Measurements from ENCODE around the gene CUTC.

CUTC gene

DNA sequence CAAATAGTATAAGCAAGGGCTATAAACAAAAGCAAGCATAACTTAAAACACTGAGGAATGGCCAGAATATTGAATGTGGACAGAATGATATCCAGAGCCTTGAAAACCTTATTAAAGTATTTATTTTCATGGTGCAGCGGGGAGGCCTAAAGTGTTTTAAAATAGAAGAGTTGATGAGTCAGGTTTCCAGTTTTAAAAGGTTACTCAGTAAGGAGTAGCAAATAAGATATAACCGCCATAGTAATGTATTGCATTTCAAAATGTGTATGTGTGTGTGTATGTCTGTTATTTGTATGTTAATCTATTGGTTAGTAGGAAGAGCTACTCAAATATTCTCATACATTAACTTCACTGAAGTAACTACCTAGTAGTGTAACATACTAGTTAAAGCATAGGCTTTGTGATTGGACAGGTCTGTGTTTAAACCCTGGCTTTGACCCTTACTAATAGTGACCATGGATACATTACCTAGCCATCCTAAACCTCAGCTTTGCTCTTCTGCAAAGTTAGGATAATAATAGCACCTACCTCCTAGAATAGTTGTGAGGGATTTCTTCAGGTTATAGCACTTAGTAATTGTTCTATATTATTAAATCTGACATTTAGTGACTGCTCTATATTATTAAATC lies 16.9 kb downstream of the CUTC start:
- Histone ChIP-seq H3K4me1 (ENCODE audit: insufficient read depth, poor library complexity, severe bottlenecking) (no peaks in the 10 kb centered on the region), H3K4me3 (ENCODE audit: severe bottlenecking) (no peak overlapping the region), H3K27me3 (ENCODE audit: insufficient read depth, poor library complexity, severe bottlenecking) (no peaks in the 10 kb centered on the region), H3K9me3 (ENCODE audit: severe bottlenecking) (no peaks in the 10 kb centered on the region), H3K36me3 (ENCODE audit: low read depth) (peaks cover 94% of the 10 kb centered on the region), H3K27ac (ENCODE audit: poor library complexity, severe bottlenecking) (no peak overlapping the region)
- TF ChIP-seq, protein P1, sequence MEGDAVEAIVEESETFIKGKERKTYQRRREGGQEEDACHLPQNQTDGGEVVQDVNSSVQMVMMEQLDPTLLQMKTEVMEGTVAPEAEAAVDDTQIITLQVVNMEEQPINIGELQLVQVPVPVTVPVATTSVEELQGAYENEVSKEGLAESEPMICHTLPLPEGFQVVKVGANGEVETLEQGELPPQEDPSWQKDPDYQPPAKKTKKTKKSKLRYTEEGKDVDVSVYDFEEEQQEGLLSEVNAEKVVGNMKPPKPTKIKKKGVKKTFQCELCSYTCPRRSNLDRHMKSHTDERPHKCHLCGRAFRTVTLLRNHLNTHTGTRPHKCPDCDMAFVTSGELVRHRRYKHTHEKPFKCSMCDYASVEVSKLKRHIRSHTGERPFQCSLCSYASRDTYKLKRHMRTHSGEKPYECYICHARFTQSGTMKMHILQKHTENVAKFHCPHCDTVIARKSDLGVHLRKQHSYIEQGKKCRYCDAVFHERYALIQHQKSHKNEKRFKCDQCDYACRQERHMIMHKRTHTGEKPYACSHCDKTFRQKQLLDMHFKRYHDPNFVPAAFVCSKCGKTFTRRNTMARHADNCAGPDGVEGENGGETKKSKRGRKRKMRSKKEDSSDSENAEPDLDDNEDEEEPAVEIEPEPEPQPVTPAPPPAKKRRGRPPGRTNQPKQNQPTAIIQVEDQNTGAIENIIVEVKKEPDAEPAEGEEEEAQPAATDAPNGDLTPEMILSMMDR (IDR thresholded peaks at IDR 0.05; ENCODE audit: poor library complexity, severe bottlenecking) = no peak
- DNase-seq (ENCODE audit: low spot score) (no peak), ATAC-seq (ENCODE audit: low read depth) (no peak)

DNA sequence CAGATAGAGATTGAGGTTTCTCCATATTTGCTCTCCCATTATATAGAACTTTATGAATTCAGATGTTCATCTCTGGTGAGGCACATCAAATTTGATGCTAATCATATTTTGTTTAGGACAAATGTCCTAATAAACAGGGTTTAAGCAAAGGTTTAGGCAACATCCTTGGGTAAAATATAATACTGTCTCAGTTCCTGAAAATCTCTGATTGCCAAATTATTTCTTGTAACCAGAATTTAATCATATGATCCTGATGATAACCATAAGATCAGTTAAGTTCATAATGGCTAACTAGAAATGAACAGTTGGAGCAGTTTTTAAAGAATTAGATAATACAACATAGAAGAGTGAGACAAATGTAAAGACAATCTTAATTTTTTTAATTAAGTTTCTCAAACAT lies 18.6 kb downstream of the CUTC start:
- Histone ChIP-seq H3K27ac (ENCODE audit: poor library complexity, severe bottlenecking) (no peak overlapping the region), H3K36me3 (ENCODE audit: low read depth) (peaks cover 94% of the 10 kb centered on the region), H3K4me3 (ENCODE audit: severe bottlenecking) (no peak overlapping the region), H3K4me1 (ENCODE audit: insufficient read depth, poor library complexity, severe bottlenecking) (no peaks in the 10 kb centered on the region), H3K27me3 (ENCODE audit: insufficient read depth, poor library complexity, severe bottlenecking) (no peaks in the 10 kb centered on the region), H3K9me3 (ENCODE audit: severe bottlenecking) (no peaks in the 10 kb centered on the region)
- DNase-seq (ENCODE audit: low spot score) = no peak
- TF ChIP-seq, protein P1 (IDR thresholded peaks at IDR 0.05; ENCODE audit: poor library complexity, severe bottlenecking) = no peak
- no peak for ATAC-seq (ENCODE audit: low read depth)

DNA sequence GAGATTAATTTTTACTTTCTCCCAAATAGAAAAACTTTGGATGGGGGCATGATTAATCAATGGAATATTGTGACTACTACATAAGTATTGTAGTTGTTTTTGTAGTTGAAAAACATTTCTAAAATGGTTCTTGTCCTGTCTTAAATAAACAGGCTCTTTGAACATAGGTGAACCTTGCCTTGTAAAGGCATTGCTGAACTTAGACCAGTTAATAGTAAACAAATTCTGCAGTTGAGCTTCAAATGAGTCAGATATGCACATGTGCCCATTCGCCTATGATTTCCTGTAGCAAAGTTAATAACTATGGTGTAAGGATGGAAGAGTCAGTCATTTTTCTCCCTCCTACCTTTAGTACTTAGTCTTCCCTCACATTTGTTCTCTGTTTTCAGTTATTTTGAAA lies 22.6 kb downstream of the CUTC start:
- Histone ChIP-seq H3K4me1 (ENCODE audit: insufficient read depth, poor library complexity, severe bottlenecking) (peaks cover 4% of the 10 kb centered on the region), H3K27me3 (ENCODE audit: insufficient read depth, poor library complexity, severe bottlenecking) (no peaks in the 10 kb centered on the region), H3K4me3 (ENCODE audit: severe bottlenecking) (no peak overlapping the region), H3K36me3 (ENCODE audit: low read depth) (peaks cover 92% of the 10 kb centered on the region), H3K27ac (ENCODE audit: poor library complexity, severe bottlenecking) (no peak overlapping the region), H3K9me3 (ENCODE audit: severe bottlenecking) (no peaks in the 10 kb centered on the region)
- 0 out of 3 replicates have a peak, but pooled peaks have one; percentile 19 for ATAC-seq (ENCODE audit: low read depth)
- TF ChIP-seq, protein P1 (IDR thresholded peaks at IDR 0.05; ENCODE audit: poor library complexity, severe bottlenecking) = no peak
- no peak for DNase-seq (ENCODE audit: low spot score)

DNA sequence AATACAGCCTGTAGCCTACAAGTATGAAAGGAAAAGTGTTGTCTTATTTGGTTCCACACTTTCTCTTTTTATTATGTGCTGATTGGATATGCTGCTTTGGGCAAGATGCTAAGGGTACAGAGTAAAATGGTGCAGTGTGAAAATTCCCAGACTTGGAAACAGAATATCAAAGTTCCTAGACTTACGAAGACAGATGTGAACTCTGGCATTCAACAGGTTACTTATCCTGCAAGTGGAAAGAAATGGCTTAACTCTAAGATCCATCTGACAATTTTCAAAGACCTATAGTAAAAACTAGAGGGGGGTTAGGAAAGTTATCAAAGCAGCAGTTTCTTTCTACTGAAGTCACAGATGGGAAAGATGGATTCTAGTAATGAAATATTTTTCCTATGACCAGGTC lies 24.1 kb downstream of the CUTC start:
- H3K9me3 ChIP-seq (ENCODE audit: severe bottlenecking) = no peaks in the 10 kb centered on the region
- TF ChIP-seq, protein P1 (IDR thresholded peaks at IDR 0.05; ENCODE audit: poor library complexity, severe bottlenecking) = no peak

DNA sequence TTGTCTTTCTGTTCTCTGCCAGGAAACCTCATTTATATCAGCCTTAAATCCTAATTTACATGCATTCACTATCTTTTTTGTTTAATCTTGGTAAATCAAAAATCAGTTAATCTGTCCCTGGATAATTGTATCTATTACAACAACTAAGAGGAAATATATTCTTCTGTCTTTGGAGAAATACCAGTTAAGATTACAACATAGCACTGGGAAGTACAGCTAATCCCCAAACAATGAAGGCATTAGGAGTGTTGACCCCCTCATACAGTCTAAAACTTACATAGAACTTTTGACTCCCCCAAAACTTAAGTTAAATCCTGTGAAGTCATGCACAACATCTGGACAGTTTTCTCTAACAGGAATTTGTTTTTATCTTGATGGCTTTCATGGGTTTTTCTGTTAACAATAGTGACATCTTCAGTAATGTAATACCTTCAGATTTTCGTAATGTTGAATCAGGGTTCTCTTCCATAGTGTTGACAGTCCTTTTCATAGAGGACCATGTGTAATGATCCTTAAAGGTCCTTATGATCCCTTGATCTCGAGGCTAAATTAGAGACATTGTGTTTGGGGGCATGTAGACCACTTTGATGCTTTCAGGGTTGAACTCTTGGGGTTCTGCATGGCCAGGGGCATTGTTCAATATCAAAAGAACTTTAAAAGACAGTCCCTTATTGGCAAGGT lies 26.3 kb downstream of the CUTC start:
- no peak overlapping the region for H3K4me3 ChIP-seq (ENCODE audit: severe bottlenecking)
- peaks cover 66% of the 10 kb centered on the region for H3K36me3 ChIP-seq (ENCODE audit: low read depth)
- H3K9me3 ChIP-seq (ENCODE audit: severe bottlenecking) = no peaks in the 10 kb centered on the region
- peak overlapping the region; percentile 7 for H3K27ac ChIP-seq (ENCODE audit: poor library complexity, severe bottlenecking)
- H3K4me1 ChIP-seq (ENCODE audit: insufficient read depth, poor library complexity, severe bottlenecking) = peaks cover 4% of the 10 kb centered on the region
- DNase-seq (ENCODE audit: low spot score) (no peak), ATAC-seq (ENCODE audit: low read depth) (no peak)
- TF ChIP-seq, protein P1 (IDR thresholded peaks at IDR 0.05; ENCODE audit: poor library complexity, severe bottlenecking) = no peak
- H3K27me3 ChIP-seq (ENCODE audit: insufficient read depth, poor library complexity, severe bottlenecking) = no peaks in the 10 kb centered on the region

More for the DNA sequence above, 24.1 kb downstream of the CUTC start:
- ATAC-seq (ENCODE audit: low read depth) (no peak), DNase-seq (ENCODE audit: low spot score) (no peak)
- Histone ChIP-seq H3K27ac (ENCODE audit: poor library complexity, severe bottlenecking) (no peak overlapping the region), H3K4me3 (ENCODE audit: severe bottlenecking) (no peak overlapping the region), H3K27me3 (ENCODE audit: insufficient read depth, poor library complexity, severe bottlenecking) (no peaks in the 10 kb centered on the region), H3K36me3 (ENCODE audit: low read depth) (peaks cover 84% of the 10 kb centered on the region), H3K4me1 (ENCODE audit: insufficient read depth, poor library complexity, severe bottlenecking) (peaks cover 4% of the 10 kb centered on the region)
